ENCODE results near the gene NDUFS7. TPM values are rescaled to one million over a fixed set of nuclear protein-coding genes. Genes with fewer than 3 reads are reported as not detected.
A peak's percentile ranks its signal among the peaks of the same experiment; 100 is the strongest.

The NDUFS7 gene
- total RNA-seq (ENCODE audit: low replicate concordance), result 15.4 and 69.3 TPM in 2 replicates

DNA sequence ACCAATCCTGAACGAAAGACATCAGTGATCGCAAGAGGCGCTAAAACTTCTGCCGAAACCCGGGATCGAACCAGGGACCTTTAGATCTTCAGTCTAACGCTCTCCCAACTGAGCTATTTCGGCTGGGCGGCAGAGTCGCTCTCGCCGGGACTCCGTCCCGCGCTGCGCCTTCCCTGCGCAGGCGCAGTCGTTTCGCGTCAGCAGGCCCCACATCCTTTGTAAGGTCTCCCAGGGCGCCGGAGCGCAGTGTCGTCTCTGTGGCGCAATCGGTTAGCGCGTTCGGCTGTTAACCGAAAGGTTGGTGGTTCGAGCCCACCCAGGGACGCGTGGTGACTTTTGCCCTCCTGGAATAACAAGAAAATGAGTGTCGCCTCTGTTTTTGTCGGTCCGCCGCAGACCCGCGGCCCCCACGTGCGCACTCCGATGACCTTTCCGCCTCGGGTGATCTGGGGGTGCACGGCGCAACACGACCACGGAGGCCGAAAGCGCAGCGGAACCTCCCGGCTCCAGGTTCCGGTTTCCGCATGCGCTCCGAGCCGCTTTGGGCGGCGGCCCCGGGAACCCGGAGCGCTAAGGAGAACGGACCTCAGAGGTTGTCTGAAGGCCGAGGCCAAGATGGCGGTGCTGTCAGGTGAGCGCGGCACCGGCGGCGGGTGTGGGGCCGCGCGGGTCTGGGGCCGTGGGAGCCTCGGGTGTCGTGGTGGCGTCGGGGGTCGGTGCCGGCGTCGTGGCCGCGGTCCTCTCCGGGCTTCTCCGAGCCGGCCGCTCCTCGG is at the start of gene NDUFS7:
NDUFS7 (plus strand) TSS at position 596 of the 773 bp plus-strand sequence; CDS start at position 616, 20 bp downstream.
- TF ChIP-seq EZH2 (IDR thresholded peaks at IDR 0.05) (no peak), EZH2phosphoT487 (IDR thresholded peaks at IDR 0.05) (no peak)
- TF ChIP-seq, protein P1, sequence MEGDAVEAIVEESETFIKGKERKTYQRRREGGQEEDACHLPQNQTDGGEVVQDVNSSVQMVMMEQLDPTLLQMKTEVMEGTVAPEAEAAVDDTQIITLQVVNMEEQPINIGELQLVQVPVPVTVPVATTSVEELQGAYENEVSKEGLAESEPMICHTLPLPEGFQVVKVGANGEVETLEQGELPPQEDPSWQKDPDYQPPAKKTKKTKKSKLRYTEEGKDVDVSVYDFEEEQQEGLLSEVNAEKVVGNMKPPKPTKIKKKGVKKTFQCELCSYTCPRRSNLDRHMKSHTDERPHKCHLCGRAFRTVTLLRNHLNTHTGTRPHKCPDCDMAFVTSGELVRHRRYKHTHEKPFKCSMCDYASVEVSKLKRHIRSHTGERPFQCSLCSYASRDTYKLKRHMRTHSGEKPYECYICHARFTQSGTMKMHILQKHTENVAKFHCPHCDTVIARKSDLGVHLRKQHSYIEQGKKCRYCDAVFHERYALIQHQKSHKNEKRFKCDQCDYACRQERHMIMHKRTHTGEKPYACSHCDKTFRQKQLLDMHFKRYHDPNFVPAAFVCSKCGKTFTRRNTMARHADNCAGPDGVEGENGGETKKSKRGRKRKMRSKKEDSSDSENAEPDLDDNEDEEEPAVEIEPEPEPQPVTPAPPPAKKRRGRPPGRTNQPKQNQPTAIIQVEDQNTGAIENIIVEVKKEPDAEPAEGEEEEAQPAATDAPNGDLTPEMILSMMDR (IDR thresholded peaks at IDR 0.05), result peak; percentile 32

DNA sequence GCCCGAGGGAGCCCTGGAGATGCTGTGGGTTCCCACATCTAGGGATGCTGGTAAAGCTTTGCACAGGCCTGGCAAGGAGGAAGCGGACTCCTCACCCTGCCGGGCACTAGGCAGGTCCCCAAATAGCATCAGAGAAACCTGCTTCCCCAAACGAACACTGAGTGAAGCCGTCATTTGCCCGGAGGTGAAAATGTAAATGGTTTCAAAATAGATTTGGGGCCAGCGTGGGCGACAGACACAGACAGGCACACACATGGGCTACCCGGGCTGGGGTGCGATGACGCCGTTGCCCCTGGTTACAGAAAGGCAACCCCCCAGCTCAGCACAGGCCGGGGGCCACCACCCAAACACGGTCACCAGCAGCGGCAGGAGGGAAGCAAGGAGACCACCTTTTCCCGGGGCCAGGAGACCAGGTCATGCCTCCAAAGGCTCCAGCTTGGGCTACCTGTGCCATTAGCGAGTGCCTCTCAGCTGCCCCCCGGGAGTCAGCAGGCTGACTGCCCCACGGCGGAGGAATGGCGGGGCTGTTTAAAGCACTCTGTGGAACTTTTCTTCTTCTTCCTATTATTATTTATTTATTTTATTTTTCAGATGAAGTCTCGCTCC is 47.5 kb upstream of the NDUFS7 start:
- no peak overlapping the region for H3K9ac ChIP-seq
- no peak for DNase-seq (ENCODE audit: low spot score)
- H3K27ac ChIP-seq, result no peak overlapping the region
- H3K36me3 Mint-ChIP-seq, result no peaks in the 10 kb centered on the region
- H3K4me1 ChIP-seq, result peaks cover 4% of the 10 kb centered on the region
- H4K20me1 ChIP-seq (ENCODE audit: low read depth), result no peaks in the 10 kb centered on the region
- H3K4me3 Mint-ChIP-seq, result no peak overlapping the region
- H3K27ac Mint-ChIP-seq, result no peak overlapping the region
- no peaks in the 10 kb centered on the region for H3K36me3 ChIP-seq
- H3K4me1 Mint-ChIP-seq, result peaks cover 10% of the 10 kb centered on the region
- no peaks in the 10 kb centered on the region for H3K79me2 ChIP-seq (ENCODE audit: low read depth)
- H3F3A ChIP-seq (ENCODE audit: low read depth), result no peaks in the 10 kb centered on the region
- H3K9me3 ChIP-seq (ENCODE audit: low read depth), result no peaks in the 10 kb centered on the region
- H2AFZ ChIP-seq (replicated peaks), result no peak overlapping the region
- peaks cover 2% of the 10 kb centered on the region for H3K27me3 Mint-ChIP-seq (ENCODE audit: insufficient read depth, low read depth)
- H3K9me3 Mint-ChIP-seq, result no peaks in the 10 kb centered on the region
- H3K4me2 ChIP-seq, result no peak overlapping the region
- no peak overlapping the region for H3K4me3 ChIP-seq
- TF ChIP-seq EZH2phosphoT487 (IDR thresholded peaks at IDR 0.05), result no peak
- H3K27me3 ChIP-seq, result no peaks in the 10 kb centered on the region

More for the DNA sequence above, at the start of gene NDUFS7:
- H3K4me3 Mint-ChIP-seq, result peak within 1 kb of the TSS; percentile 94
- Histone ChIP-seq H3K27ac (no peak within 1 kb of the TSS), H3K27me3 (no peaks in the 10 kb centered on the region), H4K20me1 (ENCODE audit: low read depth) (no peaks in the 10 kb centered on the region), H3K9ac (peak within 1 kb of the TSS; percentile 70), H3K4me3 (peak within 1 kb of the TSS; percentile 86), H2AFZ (replicated peaks) (peak within 1 kb of the TSS; percentile 14), H3K9me3 (ENCODE audit: low read depth) (no peaks in the 10 kb centered on the region), H3K4me2 (peak within 1 kb of the TSS; percentile 94), H3K79me2 (ENCODE audit: low read depth) (peaks cover 15% of the 10 kb centered on the region), H3F3A (ENCODE audit: low read depth) (peaks cover 30% of the 10 kb centered on the region), H3K36me3 (no peaks in the 10 kb centered on the region), H3K4me1 (peaks cover 19% of the 10 kb centered on the region)
- DNase-seq (ENCODE audit: low spot score), result peak; percentile 95
- H3K36me3 Mint-ChIP-seq, result peaks cover 7% of the 10 kb centered on the region
- peak within 1 kb of the TSS; percentile 99 for H3K27ac Mint-ChIP-seq
- peaks cover 23% of the 10 kb centered on the region for H3K27me3 Mint-ChIP-seq (ENCODE audit: insufficient read depth, low read depth)
- peaks cover 25% of the 10 kb centered on the region for H3K4me1 Mint-ChIP-seq
- peaks cover 7% of the 10 kb centered on the region for H3K9me3 Mint-ChIP-seq

DNA sequence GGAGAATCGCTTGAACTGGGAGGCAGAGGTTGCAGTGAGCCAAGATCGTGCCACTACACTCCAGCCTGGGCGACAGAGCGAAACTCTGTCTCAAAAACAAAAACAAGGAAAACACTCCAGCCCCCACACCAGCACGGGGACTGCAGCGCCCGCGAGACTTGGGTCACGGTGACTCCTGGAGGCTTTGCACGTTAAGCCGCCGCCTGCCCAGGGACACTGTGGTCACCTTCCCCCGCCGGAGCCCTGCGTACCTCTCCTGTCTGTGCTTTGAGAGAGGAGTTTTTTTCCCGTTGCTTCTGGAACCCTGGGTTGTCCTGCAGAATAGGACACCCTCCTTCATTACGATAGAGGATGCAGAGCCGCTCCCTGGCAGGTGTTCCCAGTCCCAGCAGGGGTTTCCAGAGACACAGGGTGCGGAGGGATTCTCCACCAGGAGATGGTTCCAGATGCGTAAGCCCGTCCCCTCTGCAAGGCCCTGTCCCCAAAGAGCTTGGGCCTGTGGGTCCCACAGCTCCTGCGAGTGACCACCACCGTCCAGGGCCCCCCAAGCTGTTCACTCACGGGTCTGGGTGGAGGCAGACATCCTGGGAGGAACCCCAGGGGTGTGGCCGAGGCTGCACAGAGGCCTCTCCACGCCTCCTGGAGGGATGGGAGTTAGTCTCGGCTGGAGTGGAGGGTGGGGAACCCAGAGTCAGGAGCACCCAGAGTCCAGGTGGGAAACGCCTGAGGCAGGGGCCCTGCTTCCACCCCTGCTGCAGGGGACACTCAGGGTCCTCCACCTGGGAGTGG is 42.8 kb upstream of the NDUFS7 start:
- no peak for TF ChIP-seq EZH2 (IDR thresholded peaks at IDR 0.05)
- TF ChIP-seq, protein P1 (IDR thresholded peaks at IDR 0.05), result no peak
- no peak for TF ChIP-seq EZH2phosphoT487 (IDR thresholded peaks at IDR 0.05)
- H3K27ac ChIP-seq, result no peak overlapping the region
- H3K79me2 ChIP-seq (ENCODE audit: low read depth), result no peaks in the 10 kb centered on the region
- no peak overlapping the region for H3K4me2 ChIP-seq
- no peak overlapping the region for H3K4me3 Mint-ChIP-seq
- H3K9me3 Mint-ChIP-seq, result no peaks in the 10 kb centered on the region
- no peaks in the 10 kb centered on the region for H3F3A ChIP-seq (ENCODE audit: low read depth)
- no peaks in the 10 kb centered on the region for H3K4me1 ChIP-seq
- H3K27me3 ChIP-seq, result no peaks in the 10 kb centered on the region
- no peaks in the 10 kb centered on the region for H3K9me3 ChIP-seq (ENCODE audit: low read depth)
- no peaks in the 10 kb centered on the region for H3K36me3 Mint-ChIP-seq
- H3K4me1 Mint-ChIP-seq, result peaks cover 7% of the 10 kb centered on the region
- no peak overlapping the region for H2AFZ ChIP-seq (replicated peaks)
- H3K27me3 Mint-ChIP-seq (ENCODE audit: insufficient read depth, low read depth), result peaks cover 2% of the 10 kb centered on the region
- DNase-seq (ENCODE audit: low spot score), result no peak
- H3K36me3 ChIP-seq, result no peaks in the 10 kb centered on the region
- H4K20me1 ChIP-seq (ENCODE audit: low read depth), result no peaks in the 10 kb centered on the region
- H3K4me3 ChIP-seq, result no peak overlapping the region
- no peak overlapping the region for H3K27ac Mint-ChIP-seq
- H3K9ac ChIP-seq, result no peak overlapping the region

Measured in neural progenitor cell (in vitro differentiated cells).